ENCODE results near the gene PEX10.
"Not testable (repeated sequence)": the region's sequence is repeated elsewhere in the genome, so short reads cannot be mapped to it uniquely, and the experiment has no call there.

Gene PEX10

DNA sequence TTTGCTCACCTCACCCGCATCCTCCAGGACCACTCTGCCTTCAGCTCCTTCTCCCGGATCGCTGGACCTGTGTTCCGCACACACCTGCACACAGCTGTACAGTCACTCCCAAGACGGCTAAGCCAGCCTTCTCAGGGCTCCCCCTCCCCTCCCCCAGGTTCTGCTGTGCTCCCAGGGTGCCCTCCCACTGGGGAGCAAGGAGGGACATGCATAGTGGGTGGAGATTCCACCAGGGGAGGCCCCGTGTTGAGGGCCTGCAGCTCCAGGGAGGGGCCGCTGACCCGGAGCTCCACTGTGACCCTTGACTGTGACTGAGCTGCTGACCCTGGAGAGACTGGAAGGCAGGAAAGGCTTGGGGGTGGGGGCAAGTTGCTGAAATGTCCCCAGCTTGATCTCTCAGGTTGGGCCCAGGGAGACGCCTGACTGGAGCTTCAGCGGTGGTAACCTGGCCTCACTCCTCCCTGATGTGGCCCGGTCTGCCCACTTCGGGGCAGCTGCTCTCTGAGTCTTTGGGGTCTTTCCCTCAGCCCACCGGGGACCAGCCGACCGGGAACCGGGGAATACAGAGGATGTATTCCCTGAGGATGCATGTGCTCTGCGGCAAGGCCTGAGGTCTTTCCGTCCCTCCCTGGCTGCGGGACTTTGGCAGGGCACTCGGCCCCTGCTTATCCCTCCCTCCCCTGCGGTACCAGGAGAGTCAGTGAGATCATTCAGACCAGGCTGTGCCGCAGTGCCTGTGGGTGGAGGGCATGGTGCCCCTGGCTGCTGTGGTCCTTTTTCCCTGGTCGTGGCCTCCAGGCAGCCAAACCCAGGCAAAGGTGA, 35.1 kb upstream of the PEX10 start:
- no peaks in the 10 kb centered on the region for H3K36me3 Mint-ChIP-seq (ENCODE audit: low read depth)
- no peaks in the 10 kb centered on the region for H3K4me1 Mint-ChIP-seq (ENCODE audit: low read depth)
- H3K27me3 Mint-ChIP-seq (ENCODE audit: low read depth), result peaks cover 14% of the 10 kb centered on the region
- no peaks in the 10 kb centered on the region for H3K9me3 Mint-ChIP-seq
- H3K27ac Mint-ChIP-seq, result no peak overlapping the region
- H3K4me3 Mint-ChIP-seq, result no peak overlapping the region

- peaks cover 20% of the 10 kb centered on the region for H3K27me3 Mint-ChIP-seq (ENCODE audit: low read depth)
- H3K36me3 Mint-ChIP-seq (ENCODE audit: low read depth), result no peaks in the 10 kb centered on the region
- H3K4me3 Mint-ChIP-seq, result no peak overlapping the region
- H3K4me1 Mint-ChIP-seq (ENCODE audit: low read depth), result no peaks in the 10 kb centered on the region
- H3K27ac Mint-ChIP-seq, result no peak overlapping the region
- no peaks in the 10 kb centered on the region for H3K9me3 Mint-ChIP-seq
Observed at GRCh38 chr1:2446861-2447260, 34.5 kb upstream of the PEX10 start.

- no peaks in the 10 kb centered on the region for H3K4me1 Mint-ChIP-seq (ENCODE audit: low read depth)
- no peak overlapping the region for H3K27ac Mint-ChIP-seq
- no peak overlapping the region for H3K4me3 Mint-ChIP-seq
- H3K36me3 Mint-ChIP-seq (ENCODE audit: low read depth), result no peaks in the 10 kb centered on the region
- H3K27me3 Mint-ChIP-seq (ENCODE audit: low read depth), result peaks cover 21% of the 10 kb centered on the region
- H3K9me3 Mint-ChIP-seq, result no peaks in the 10 kb centered on the region
Observed at GRCh38 chr1:2446394-2446793, 34.0 kb upstream of the PEX10 start.

- H3K9me3 Mint-ChIP-seq, result no peaks in the 10 kb centered on the region
- H3K36me3 Mint-ChIP-seq (ENCODE audit: low read depth), result no peaks in the 10 kb centered on the region
- no peak overlapping the region for H3K27ac Mint-ChIP-seq
- no peaks in the 10 kb centered on the region for H3K4me1 Mint-ChIP-seq (ENCODE audit: low read depth)
- peaks cover 21% of the 10 kb centered on the region for H3K27me3 Mint-ChIP-seq (ENCODE audit: low read depth)
- no peak overlapping the region for H3K4me3 Mint-ChIP-seq
Observed at GRCh38 chr1:2445823-2446215, 33.5 kb upstream of the PEX10 start.

GRCh38 chr1:2445162-2445822, 32.9 kb upstream of the PEX10 start:
- Mint-ChIP-seq H3K4me1 (ENCODE audit: low read depth) (no peaks in the 10 kb centered on the region), H3K27ac (no peak overlapping the region), H3K9me3 (no peaks in the 10 kb centered on the region), H3K36me3 (ENCODE audit: low read depth) (no peaks in the 10 kb centered on the region), H3K27me3 (ENCODE audit: low read depth) (peaks cover 21% of the 10 kb centered on the region), H3K4me3 (no peak overlapping the region)

DNA sequence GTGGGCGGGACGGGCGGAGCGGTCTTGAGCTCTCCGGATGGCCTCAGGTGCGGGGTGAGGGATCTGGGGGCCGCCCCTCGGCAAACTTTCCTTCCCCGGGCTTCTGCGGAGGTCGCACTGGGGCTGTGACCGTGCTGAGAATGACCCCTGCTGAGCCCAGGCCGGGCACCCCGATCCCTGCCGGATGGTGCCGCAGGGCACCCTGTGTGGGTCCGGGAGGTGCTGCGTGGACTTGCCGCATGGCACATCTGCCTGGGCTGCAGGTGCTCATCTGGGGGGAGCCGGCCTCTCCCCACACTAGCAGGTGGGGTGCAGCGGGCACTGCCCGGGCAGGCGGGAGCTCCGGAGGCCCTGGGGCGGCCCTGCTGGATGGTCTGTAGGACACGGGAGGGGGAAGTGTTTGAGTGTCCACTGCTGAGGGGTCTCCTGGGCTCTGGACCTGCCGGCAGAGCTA, 31.8 kb upstream of the PEX10 start:
- Mint-ChIP-seq H3K36me3 (ENCODE audit: low read depth) (no peaks in the 10 kb centered on the region), H3K27me3 (ENCODE audit: low read depth) (peaks cover 21% of the 10 kb centered on the region), H3K4me3 (no peak overlapping the region), H3K4me1 (ENCODE audit: low read depth) (no peaks in the 10 kb centered on the region), H3K27ac (no peak overlapping the region), H3K9me3 (no peaks in the 10 kb centered on the region)

DNA sequence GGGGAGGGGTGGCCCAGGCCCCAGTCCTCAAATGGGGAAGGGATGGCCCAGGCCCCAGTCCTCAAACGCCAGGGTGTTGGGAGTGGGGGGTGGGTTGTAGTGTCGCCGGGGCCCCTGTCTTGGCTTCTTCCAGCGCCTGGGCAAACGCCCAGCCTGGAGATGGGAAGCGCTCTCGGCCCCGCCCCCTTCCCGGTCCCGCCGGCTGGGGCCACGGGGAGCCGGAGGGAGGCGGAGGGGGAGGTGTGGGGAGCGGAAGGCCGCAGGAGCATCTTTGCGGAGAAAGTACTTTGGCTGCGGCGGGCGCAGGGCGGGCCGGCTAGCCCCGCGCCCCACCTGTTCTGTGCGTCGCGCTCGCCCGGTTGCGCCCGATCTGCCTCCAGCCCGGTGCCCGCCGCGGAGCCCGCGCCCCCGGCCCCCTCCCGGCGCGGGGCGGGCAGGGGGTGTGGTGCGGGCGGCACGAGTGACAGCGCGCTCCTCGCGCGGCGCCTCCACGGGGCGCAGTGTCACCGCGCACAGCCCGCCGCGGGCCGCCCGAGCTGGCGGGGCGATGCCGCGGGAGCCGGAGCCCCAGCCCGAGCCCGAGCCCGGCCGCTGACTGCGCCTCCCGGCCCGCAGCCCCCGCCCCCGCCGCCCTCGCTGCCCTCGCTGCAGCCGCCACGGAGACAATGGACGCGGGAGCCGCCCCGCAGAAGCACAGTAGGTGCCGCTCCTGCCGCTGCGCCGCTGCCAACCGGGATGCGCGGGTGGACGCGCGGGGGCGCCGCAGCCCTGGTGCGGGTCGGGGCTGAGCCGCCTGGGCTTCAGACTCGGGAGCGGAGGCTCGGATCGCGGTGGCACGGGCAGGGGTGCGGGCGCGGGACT, 31.1 kb upstream of the PEX10 start:
- no peak overlapping the region for H3K4me3 Mint-ChIP-seq
- no peaks in the 10 kb centered on the region for H3K9me3 Mint-ChIP-seq
- H3K27me3 Mint-ChIP-seq (ENCODE audit: low read depth), result peaks cover 21% of the 10 kb centered on the region
- H3K4me1 Mint-ChIP-seq (ENCODE audit: low read depth), result no peaks in the 10 kb centered on the region
- no peaks in the 10 kb centered on the region for H3K36me3 Mint-ChIP-seq (ENCODE audit: low read depth)
- H3K27ac Mint-ChIP-seq, result no peak overlapping the region

DNA sequence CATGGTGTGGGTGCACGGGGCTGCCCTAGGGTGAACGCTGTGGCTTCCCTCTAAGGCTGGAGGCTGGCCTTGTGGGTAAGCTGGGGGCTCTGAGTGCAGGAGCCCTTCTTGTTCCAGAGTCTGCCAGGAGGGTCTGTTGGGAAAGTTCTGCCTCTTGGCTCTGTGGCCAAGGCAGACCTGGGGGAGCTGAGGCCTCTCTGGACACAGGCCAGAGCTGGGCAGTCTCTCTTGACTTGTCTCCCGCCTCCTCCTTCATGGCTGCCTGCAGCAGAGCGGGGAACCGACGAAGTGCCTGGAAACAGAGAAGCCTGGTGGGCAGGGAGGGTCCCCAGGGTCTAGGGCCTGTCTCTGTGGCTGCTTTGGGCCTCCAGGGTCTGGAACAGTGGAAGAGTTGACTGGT, 30.3 kb upstream of the PEX10 start:
- H3K36me3 Mint-ChIP-seq (ENCODE audit: low read depth), result no peaks in the 10 kb centered on the region
- no peak overlapping the region for H3K4me3 Mint-ChIP-seq
- H3K4me1 Mint-ChIP-seq (ENCODE audit: low read depth), result no peaks in the 10 kb centered on the region
- H3K27me3 Mint-ChIP-seq (ENCODE audit: low read depth), result peaks cover 21% of the 10 kb centered on the region
- H3K9me3 Mint-ChIP-seq, result no peaks in the 10 kb centered on the region
- H3K27ac Mint-ChIP-seq, result no peak overlapping the region

GRCh38 chr1:2441746-2442145, 29.4 kb upstream of the PEX10 start:
- H3K4me1 Mint-ChIP-seq (ENCODE audit: low read depth), result no peaks in the 10 kb centered on the region
- no peaks in the 10 kb centered on the region for H3K9me3 Mint-ChIP-seq
- no peaks in the 10 kb centered on the region for H3K36me3 Mint-ChIP-seq (ENCODE audit: low read depth)
- H3K4me3 Mint-ChIP-seq, result no peak overlapping the region
- no peak overlapping the region for H3K27ac Mint-ChIP-seq
- H3K27me3 Mint-ChIP-seq (ENCODE audit: low read depth), result peaks cover 21% of the 10 kb centered on the region

- H3K4me1 Mint-ChIP-seq (ENCODE audit: low read depth); H3K4me3 Mint-ChIP-seq; H3K36me3 Mint-ChIP-seq (ENCODE audit: low read depth); H3K27ac Mint-ChIP-seq; H3K9me3 Mint-ChIP-seq: not testable (repeated sequence)
- H3K27me3 Mint-ChIP-seq (ENCODE audit: low read depth), result peaks cover 21% of the 10 kb centered on the region
Observed at GRCh38 chr1:2440346-2440745, 28.0 kb upstream of the PEX10 start.

DNA sequence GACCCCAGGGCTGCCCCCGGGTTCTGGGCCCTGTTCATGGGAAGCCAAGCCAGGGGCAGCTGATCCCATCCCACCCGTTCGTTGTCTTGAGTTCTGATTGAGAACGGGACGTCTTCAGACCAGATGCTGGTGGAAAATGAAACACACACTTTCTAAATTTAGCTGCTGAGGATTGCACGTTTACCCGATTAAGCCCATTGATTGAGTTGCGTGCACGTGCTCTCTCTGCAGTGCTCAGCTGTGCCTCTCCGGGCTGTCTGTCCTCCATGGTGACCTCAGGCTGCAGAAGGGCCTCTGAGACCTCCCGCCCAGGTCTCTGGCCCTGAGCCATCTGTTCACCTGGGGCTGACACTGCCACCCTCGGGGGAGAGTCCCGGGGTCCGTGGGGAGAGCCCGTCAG, 27.0 kb upstream of the PEX10 start:
- Mint-ChIP-seq H3K27me3 (ENCODE audit: low read depth) (peaks cover 12% of the 10 kb centered on the region), H3K9me3 (no peaks in the 10 kb centered on the region), H3K4me3 (no peak overlapping the region), H3K27ac (no peak overlapping the region), H3K4me1 (ENCODE audit: low read depth) (no peaks in the 10 kb centered on the region), H3K36me3 (ENCODE audit: low read depth) (no peaks in the 10 kb centered on the region)

DNA sequence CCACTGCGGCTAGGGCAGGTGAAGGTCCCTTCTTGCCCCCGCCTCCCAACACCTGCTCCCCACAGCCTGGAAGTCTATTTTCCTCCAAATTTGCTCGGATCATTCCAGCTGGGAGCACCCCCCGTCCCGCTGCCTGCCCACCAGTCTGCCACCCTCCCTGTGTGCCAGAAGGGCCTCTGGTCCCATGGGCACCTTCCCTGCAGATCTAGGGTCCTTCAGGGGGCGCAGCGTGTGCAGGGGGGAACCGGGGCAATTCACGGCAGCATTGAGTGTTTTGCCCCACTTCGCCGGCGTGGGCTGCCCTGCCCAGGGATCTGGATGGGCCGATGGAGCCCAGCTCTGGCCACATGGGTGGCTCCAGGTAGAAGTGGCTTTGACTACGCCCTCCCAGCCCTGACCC, 26.3 kb upstream of the PEX10 start:
- Mint-ChIP-seq H3K27ac (no peak overlapping the region), H3K9me3 (no peaks in the 10 kb centered on the region), H3K36me3 (ENCODE audit: low read depth) (no peaks in the 10 kb centered on the region), H3K4me3 (no peak overlapping the region), H3K27me3 (ENCODE audit: low read depth) (peaks cover 11% of the 10 kb centered on the region), H3K4me1 (ENCODE audit: low read depth) (no peaks in the 10 kb centered on the region)

- no peaks in the 10 kb centered on the region for H3K36me3 Mint-ChIP-seq (ENCODE audit: low read depth)
- H3K27me3 Mint-ChIP-seq (ENCODE audit: low read depth), result peaks cover 11% of the 10 kb centered on the region
- H3K27ac Mint-ChIP-seq, result no peak overlapping the region
- H3K4me3 Mint-ChIP-seq, result no peak overlapping the region
- no peaks in the 10 kb centered on the region for H3K9me3 Mint-ChIP-seq
- H3K4me1 Mint-ChIP-seq (ENCODE audit: low read depth), result no peaks in the 10 kb centered on the region
Observed at GRCh38 chr1:2438038-2438437, 25.7 kb upstream of the PEX10 start.

DNA sequence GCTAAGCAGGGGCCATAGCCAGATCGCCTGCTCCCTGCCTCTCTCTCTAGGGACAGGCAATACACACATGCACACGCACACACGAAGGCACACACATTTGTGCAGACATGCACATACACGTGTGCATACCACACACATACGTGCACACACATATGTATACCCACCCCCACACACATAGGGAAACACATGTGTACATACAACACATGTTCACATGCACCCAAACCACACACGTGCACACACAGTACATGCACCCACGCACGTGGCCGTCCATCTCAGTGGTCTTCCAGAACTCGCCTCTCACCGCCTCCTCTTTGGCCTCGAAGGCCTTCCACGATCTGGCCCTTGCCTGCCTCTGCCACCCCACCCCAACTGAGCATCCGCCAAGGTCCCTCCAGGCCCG, 25.3 kb upstream of the PEX10 start:
- peaks cover 8% of the 10 kb centered on the region for H3K27me3 Mint-ChIP-seq (ENCODE audit: low read depth)
- no peaks in the 10 kb centered on the region for H3K4me1 Mint-ChIP-seq (ENCODE audit: low read depth)
- peak overlapping the region; percentile 42 for H3K27ac Mint-ChIP-seq
- H3K4me3 Mint-ChIP-seq, result no peak overlapping the region
- no peaks in the 10 kb centered on the region for H3K36me3 Mint-ChIP-seq (ENCODE audit: low read depth)
- H3K9me3 Mint-ChIP-seq, result no peaks in the 10 kb centered on the region

- no peaks in the 10 kb centered on the region for H3K4me1 Mint-ChIP-seq (ENCODE audit: low read depth)
- H3K9me3 Mint-ChIP-seq, result no peaks in the 10 kb centered on the region
- no peaks in the 10 kb centered on the region for H3K36me3 Mint-ChIP-seq (ENCODE audit: low read depth)
- no peak overlapping the region for H3K27ac Mint-ChIP-seq
- H3K4me3 Mint-ChIP-seq, result no peak overlapping the region
- peaks cover under 1% of the 10 kb centered on the region for H3K27me3 Mint-ChIP-seq (ENCODE audit: low read depth)
Observed at GRCh38 chr1:2436876-2437275, 24.5 kb upstream of the PEX10 start.

Measured in T-helper 1 cell treated with Interleukin-12 subunit alpha and Interleukin-12 subunit beta and Interleukin-4 antibody, amounts not matched to agents 30 μg/mL and 1 μg/mL, for 36 hours (primary cell).